GM12873 (cell line): ENCODE data around the gene EVA1C.

Experiments
- CTCF ChIP-seq: IDR thresholded peaks from 2 replicates; pipeline ENCODE4 v1.5.1; 2012; ENCODE audit warnings: low read depth, mild to moderate bottlenecking, moderate library complexity, low read length, control low read depth; ENCODE audit not compliant: insufficient read depth; ENCODE audit errors: missing control alignments

EVA1C gene

GRCh38 chr21:32370998-32371766 is 41.3 kb upstream of the EVA1C start:
- TF ChIP-seq CTCF, result no peak

- no peak for TF ChIP-seq CTCF
Observed at GRCh38 chr21:32371913-32372314, 40.6 kb upstream of the EVA1C start.

GRCh38 chr21:32372755-32373154 is 39.8 kb upstream of the EVA1C start:
- TF ChIP-seq CTCF, result no peak

GRCh38 chr21:32377506-32377905 is 35.0 kb upstream of the EVA1C start:
- TF ChIP-seq CTCF, result no peak

- TF ChIP-seq CTCF, result no peak
Observed at GRCh38 chr21:32377991-32378390, 34.5 kb upstream of the EVA1C start.

GRCh38 chr21:32378956-32379355 is 33.5 kb upstream of the EVA1C start:
- no peak for TF ChIP-seq CTCF

- TF ChIP-seq CTCF, result no peak
Observed at GRCh38 chr21:32380940-32381339, 31.6 kb upstream of the EVA1C start.
